ENCODE data around the gene NAA35. TPM values are rescaled to one million over a fixed set of nuclear protein-coding genes. Genes with fewer than 3 reads are reported as not detected.
"Not testable (repeated sequence)": the region's sequence is repeated elsewhere in the genome, so short reads cannot be mapped to it uniquely, and the experiment has no call there.

Gene NAA35
- total RNA-seq, 2 experiments from 2014 or later, result 9.5 to 20.2 TPM

DNA sequence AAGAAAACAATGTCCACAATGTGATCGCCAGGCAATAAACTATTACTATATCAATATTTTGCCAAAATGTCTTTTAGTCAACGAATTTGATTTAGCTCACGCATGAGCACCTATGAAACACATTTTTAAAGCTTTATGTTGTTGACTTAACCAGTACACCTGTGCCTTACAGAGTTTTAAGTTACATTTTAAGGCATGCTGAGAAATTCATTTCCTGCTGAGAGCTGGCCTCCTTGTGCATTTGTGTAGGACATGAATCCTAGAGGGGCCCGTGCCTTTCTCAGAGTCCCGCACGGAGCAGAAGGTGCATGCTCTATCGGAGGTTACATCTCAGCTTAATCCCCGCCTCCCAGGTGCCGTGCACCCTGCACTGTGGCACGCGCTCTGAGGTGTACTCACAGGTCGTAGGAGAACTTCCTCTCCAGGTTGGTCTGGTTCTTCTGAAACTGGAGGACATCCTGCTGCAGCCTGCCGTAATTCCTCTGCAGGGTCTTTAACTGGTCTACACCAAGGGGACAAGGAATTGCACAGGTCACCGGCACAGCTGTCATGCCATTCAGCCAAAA lies 105.2 kb downstream of the NAA35 start:
- Histone ChIP-seq H3K27ac (ENCODE audit: low read depth, low read length, poor library complexity, severe bottlenecking) (no peak overlapping the region), H3K4me2 (ENCODE audit: low read length) (no peak overlapping the region), H3K36me3 (ENCODE audit: insufficient read depth, low read length) (no peaks in the 10 kb centered on the region), H4K20me1 (ENCODE audit: insufficient read depth, low read length) (no peaks in the 10 kb centered on the region), H3K9me2 (ENCODE audit: insufficient read depth, low read length) (no peaks in the 10 kb centered on the region), H3K4me1 (ENCODE audit: insufficient read depth, low read length, poor library complexity, severe bottlenecking) (no peaks in the 10 kb centered on the region), H2AFZ (ENCODE audit: low read length) (no peak overlapping the region), H3K9me3 (ENCODE audit: low read length) (no peaks in the 10 kb centered on the region), H3K79me2 (ENCODE audit: insufficient read depth, low read depth, low read length) (no peaks in the 10 kb centered on the region), H3K4me3 (ENCODE audit: low read depth, low read length, poor library complexity, severe bottlenecking) (no peak overlapping the region)
- ChIA-PET POLR2A (interaction anchor here (0.6 kb wide), 2 partner anchors 11 to 414 kb away, joined by 3 read pairs; no protein-coding TSS in a partner anchor), CTCF (ENCODE audit: unreplicated experiment) (no interaction called here)
- TF ChIP-seq, protein P1, sequence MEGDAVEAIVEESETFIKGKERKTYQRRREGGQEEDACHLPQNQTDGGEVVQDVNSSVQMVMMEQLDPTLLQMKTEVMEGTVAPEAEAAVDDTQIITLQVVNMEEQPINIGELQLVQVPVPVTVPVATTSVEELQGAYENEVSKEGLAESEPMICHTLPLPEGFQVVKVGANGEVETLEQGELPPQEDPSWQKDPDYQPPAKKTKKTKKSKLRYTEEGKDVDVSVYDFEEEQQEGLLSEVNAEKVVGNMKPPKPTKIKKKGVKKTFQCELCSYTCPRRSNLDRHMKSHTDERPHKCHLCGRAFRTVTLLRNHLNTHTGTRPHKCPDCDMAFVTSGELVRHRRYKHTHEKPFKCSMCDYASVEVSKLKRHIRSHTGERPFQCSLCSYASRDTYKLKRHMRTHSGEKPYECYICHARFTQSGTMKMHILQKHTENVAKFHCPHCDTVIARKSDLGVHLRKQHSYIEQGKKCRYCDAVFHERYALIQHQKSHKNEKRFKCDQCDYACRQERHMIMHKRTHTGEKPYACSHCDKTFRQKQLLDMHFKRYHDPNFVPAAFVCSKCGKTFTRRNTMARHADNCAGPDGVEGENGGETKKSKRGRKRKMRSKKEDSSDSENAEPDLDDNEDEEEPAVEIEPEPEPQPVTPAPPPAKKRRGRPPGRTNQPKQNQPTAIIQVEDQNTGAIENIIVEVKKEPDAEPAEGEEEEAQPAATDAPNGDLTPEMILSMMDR (conservative IDR thresholded peaks at IDR 0.05; ENCODE audit: low read length), result no peak
- TF ChIP-seq EZH2phosphoT487 (IDR thresholded peaks at IDR 0.05; ENCODE audit: borderline replicate concordance, low read depth, low read length), result no peak
- no peak for DNase-seq (ENCODE audit: low spot score)
- intact Hi-C loops (cut with micrococcal nuclease; ENCODE audit: unreplicated experiment), result no loop called here
- BruUV-seq (replicated peaks), result no TSS peak

GRCh38 chr9:86046930-86047341 lies 106.0 kb downstream of the NAA35 start:
- Histone ChIP-seq H3K9me2 (ENCODE audit: insufficient read depth, low read length) (no peaks in the 10 kb centered on the region), H2AFZ (ENCODE audit: low read length) (no peak overlapping the region), H3K27ac (ENCODE audit: low read depth, low read length, poor library complexity, severe bottlenecking) (no peak overlapping the region), H3K79me2 (ENCODE audit: insufficient read depth, low read depth, low read length) (no peaks in the 10 kb centered on the region), H3K4me2 (ENCODE audit: low read length) (no peak overlapping the region), H3K4me1 (ENCODE audit: insufficient read depth, low read length, poor library complexity, severe bottlenecking) (no peaks in the 10 kb centered on the region), H4K20me1 (ENCODE audit: insufficient read depth, low read length) (no peaks in the 10 kb centered on the region), H3K9me3 (ENCODE audit: low read length) (no peaks in the 10 kb centered on the region), H3K4me3 (ENCODE audit: low read depth, low read length, poor library complexity, severe bottlenecking) (no peak overlapping the region), H3K36me3 (ENCODE audit: insufficient read depth, low read length) (no peaks in the 10 kb centered on the region)
- intact Hi-C loops (cut with micrococcal nuclease; ENCODE audit: unreplicated experiment), result no loop called here
- ChIA-PET POLR2A (interaction anchor here (0.6 kb wide), 1 partner anchor 10 kb away, joined by 3 read pairs; no protein-coding TSS in a partner anchor), CTCF (ENCODE audit: unreplicated experiment) (no interaction called here)
- DNase-seq (ENCODE audit: low spot score), result no peak
- no peak for TF ChIP-seq EZH2phosphoT487 (IDR thresholded peaks at IDR 0.05; ENCODE audit: borderline replicate concordance, low read depth, low read length)
- TF ChIP-seq, protein P1 (conservative IDR thresholded peaks at IDR 0.05; ENCODE audit: low read length), result no peak
- BruUV-seq (replicated peaks), result no TSS peak

DNA sequence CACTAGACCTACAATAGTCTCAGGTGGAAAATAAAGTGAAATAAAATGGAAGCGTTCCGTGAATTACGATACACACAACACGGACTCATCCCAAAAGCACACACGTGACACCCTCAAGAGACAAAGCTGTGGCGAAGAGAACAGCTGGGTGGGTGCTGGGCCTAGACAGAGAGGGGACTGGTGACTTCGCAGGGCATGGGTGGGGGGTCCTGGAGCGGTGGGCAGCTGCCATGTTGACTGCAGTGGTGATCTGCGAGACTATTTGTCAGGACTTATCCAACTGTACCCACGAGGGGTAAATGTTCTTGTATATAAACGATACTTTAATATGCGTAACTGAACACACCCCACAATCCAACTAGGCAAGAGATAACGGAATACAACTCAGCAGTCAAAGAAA lies 106.4 kb downstream of the NAA35 start:
- TF ChIP-seq EZH2phosphoT487 (IDR thresholded peaks at IDR 0.05; ENCODE audit: borderline replicate concordance, low read depth, low read length), result no peak
- TF ChIP-seq, protein P1 (conservative IDR thresholded peaks at IDR 0.05; ENCODE audit: low read length), result no peak
- no TSS peak for BruUV-seq (replicated peaks)
- Histone ChIP-seq H3K79me2 (ENCODE audit: insufficient read depth, low read depth, low read length) (no peaks in the 10 kb centered on the region), H3K9me3 (ENCODE audit: low read length) (no peaks in the 10 kb centered on the region), H3K9me2 (ENCODE audit: insufficient read depth, low read length) (no peaks in the 10 kb centered on the region), H4K20me1 (ENCODE audit: insufficient read depth, low read length) (no peaks in the 10 kb centered on the region), H3K4me1 (ENCODE audit: insufficient read depth, low read length, poor library complexity, severe bottlenecking) (no peaks in the 10 kb centered on the region), H2AFZ (ENCODE audit: low read length) (no peak overlapping the region), H3K36me3 (ENCODE audit: insufficient read depth, low read length) (no peaks in the 10 kb centered on the region), H3K4me2 (ENCODE audit: low read length) (no peak overlapping the region), H3K27ac (ENCODE audit: low read depth, low read length, poor library complexity, severe bottlenecking) (no peak overlapping the region), H3K4me3 (ENCODE audit: low read depth, low read length, poor library complexity, severe bottlenecking) (no peak overlapping the region)
- DNase-seq (ENCODE audit: low spot score), result no peak
- POLR2A ChIA-PET, result no interaction called here
- intact Hi-C loops (cut with micrococcal nuclease; ENCODE audit: unreplicated experiment), result no loop called here
- CTCF ChIA-PET (ENCODE audit: unreplicated experiment), result no interaction called here

DNA sequence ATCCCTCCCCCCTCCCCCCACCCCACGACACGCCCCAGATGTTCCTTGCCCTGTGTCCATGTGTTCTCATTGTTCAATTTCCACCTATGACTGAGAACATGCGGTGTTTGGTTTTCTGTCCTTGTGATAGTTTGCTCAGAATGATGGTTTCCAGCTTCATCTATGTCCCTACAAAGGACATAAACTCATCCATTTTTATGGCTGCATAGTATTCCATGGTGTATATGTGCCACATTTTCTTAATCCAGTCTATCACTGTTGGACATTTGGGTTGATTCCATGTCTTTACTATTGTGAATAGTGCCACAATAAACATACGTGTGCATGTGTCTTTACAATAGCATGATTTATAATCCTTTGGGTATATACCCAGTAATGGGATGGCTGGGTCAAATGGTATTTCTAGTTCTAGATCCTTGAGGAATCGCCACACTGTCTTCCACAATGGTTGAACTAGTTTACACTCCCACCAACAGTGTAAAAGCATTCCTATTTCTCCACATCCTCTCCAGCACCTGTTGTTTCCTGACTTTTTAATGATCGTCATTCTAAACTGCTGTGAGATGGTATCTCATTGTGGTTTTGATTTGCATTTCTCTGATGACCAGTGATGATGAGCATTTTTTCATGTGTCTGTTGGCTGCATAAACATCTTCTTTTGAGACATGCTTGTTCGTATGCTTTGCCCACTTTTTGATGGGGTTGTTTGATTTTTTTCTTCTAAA lies 107.2 kb downstream of the NAA35 start:
- H3K9me3 ChIP-seq (ENCODE audit: low read length); H3K36me3 ChIP-seq (ENCODE audit: insufficient read depth, low read length); H3K79me2 ChIP-seq (ENCODE audit: insufficient read depth, low read depth, low read length); H3K4me3 ChIP-seq (ENCODE audit: low read depth, low read length, poor library complexity, severe bottlenecking); POLR2A ChIA-PET; intact Hi-C loops (cut with micrococcal nuclease; ENCODE audit: unreplicated experiment); H2AFZ ChIP-seq (ENCODE audit: low read length); H3K4me1 ChIP-seq (ENCODE audit: insufficient read depth, low read length, poor library complexity, severe bottlenecking); H4K20me1 ChIP-seq (ENCODE audit: insufficient read depth, low read length); DNase-seq (ENCODE audit: low spot score); CTCF ChIA-PET (ENCODE audit: unreplicated experiment); BruUV-seq (replicated peaks); H3K9me2 ChIP-seq (ENCODE audit: insufficient read depth, low read length); H3K4me2 ChIP-seq (ENCODE audit: low read length); H3K27ac ChIP-seq (ENCODE audit: low read depth, low read length, poor library complexity, severe bottlenecking): not testable (repeated sequence)

Data from OCI-LY7 (cell line).